ENCODE data around the gene KATNB1.
"Not testable (repeated sequence)": the region's sequence is repeated elsewhere in the genome, so short reads cannot be mapped to it uniquely, and the experiment has no call there.

The KATNB1 gene

DNA sequence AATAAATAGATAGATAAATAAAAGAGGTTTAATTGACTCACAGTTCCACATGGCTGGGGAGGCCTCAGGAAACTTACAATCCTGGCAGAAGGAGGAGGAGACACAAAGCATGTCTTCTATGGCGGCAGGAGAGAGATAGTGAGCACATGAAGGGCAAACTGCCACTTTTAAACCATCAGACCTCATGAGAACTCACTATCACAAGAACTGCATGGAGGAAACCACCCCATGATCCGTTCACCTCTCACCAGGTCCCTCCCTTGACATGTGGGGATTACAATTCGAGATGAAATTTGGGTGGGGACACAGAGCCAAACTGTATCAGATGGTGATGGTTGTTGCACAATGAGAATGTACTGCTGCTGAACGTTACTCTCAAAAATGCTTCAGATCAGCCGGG is 44.3 kb downstream of the KATNB1 start:
- DNase-seq = not testable (repeated sequence)

DNA sequence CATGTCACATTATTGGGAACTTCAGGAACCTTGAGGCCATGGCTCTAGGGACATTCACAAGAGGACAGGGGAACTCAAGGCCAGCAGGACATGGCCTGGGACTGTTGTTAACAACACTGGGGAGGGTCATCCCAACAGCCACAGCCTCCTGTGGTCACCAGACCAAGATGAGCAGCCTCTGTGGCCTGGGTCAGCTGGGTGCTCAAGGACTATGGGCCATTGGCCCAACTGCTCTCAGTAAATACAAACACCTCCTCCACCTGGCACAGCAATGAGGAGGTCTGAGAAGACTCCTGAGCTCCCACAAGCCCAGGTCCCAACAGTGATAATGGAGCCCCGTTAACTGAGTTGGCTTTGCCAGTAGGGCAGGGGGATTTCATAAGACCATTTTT is 45.8 kb downstream of the KATNB1 start:
- no peak for DNase-seq

DNA sequence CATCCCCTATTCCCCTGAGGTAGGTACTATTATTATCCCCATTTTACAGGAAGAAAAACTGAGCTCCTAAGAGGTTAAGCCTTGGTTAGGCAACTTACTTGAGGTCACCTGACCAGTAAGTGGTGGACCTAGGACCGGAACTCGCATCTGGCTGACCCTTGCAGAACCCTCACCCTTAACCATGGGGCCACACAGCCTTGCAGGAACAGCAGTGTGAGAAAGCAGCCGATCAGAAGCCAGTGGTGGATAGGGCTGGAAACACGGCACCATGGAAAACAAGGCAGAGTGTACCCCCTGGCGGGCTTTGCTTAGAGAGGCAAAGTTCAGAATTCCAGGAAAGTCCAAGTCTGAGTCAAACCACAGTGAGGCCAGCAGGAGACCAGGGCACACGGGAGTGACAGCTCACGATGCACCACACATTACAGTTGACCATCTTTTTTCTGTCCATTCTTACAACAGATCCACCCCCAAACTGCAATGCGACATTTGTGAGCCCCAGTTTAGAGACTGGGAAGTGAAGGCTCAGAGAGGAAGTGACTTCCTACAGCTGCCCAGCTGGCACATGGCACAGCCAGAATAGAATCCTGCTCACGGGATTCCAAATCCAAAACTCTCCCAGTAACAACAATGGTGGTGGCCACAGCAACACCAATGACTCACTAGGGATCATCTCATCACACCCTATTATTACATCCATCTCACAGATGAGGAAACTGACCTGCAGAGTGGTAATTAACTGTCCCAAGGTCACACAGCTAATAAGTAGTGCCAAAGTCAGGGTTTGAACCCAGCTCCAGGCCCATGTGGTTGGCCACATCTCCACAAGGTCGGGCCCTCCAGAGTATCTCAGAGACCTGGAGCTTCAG is 46.4 kb downstream of the KATNB1 start:
- DNase-seq = no peak

DNA sequence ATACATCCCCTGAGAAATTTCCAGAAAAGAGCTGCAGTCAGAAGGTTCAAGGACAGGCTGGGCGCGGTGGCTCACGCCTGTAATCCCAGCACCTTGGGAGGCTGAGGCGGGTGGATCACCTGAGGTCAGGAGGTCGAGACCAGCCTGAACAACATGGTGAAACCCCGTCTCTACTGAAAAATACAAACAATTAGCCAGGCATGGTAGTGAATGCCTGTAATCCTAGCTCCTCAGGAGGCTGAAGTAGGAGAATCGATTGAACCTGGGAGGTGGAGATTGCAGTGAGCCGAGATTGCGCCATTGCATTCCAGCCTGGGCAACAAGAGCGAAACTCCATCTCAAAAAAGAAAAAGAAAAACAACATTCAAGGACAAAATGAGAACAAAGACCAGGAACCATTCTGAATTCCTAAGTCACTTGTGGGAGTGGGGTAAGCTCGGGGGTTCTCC is 47.1 kb downstream of the KATNB1 start:
- DNase-seq = not testable (repeated sequence)

DNA sequence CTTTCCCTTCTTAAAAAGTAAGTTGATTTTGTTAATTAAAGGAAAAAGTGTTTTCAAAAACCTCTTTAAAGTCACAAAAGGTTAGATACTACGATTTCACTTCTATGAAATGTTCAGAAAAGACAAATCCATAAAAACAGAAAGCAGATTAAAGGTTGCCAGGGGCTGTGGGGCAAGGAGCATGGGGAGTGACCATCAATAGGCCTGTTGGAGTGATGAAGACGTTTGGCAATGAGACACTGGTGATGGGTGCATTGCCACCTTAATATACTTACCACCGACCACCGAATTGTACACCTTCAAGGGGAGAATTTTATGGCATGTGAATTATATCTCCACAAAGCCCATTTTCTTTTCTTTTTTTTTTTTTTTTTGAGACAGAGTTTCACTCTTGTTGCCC is 47.5 kb downstream of the KATNB1 start:
- DNase-seq = no peak

DNA sequence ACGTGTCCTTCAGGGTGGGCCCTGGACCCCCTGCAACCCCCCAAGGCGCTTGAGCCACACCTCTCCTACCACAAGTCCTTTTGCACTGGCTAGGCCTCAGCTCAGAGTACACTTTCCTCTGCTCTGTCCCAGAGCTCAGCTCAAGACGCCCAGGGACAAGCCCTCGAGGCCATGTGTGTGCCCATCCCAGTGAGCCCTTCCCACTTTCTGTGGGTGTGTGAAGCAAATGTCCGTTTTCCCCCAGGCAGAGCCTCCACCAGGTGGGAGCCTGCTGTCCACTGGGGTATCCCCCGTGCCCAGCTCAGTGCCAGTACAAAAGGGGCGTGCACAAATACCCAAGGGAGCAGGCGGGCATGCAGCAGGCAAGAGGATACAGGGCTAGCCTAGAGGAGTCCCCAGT is 48.3 kb downstream of the KATNB1 start:
- no peak for DNase-seq

DNA sequence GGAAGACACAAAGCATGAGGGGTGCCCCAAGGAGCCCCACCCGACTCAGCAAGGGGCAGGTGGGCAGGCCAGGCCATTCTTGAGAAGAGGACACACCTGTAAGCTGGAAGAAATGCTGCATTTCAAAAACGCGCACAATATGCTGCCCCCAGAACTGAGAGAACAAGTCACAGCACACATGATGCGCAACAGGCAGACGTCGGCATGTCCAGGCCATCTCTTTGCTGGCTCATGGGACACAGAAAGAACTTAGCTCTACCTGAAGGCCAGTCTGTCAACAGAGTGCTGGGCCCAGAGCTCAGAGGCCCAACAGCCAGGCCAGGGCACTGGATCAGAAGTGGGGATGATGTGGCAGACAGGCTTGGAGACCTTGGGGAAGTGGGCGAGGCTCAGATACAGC is 48.8 kb downstream of the KATNB1 start:
- DNase-seq = no peak

DNA sequence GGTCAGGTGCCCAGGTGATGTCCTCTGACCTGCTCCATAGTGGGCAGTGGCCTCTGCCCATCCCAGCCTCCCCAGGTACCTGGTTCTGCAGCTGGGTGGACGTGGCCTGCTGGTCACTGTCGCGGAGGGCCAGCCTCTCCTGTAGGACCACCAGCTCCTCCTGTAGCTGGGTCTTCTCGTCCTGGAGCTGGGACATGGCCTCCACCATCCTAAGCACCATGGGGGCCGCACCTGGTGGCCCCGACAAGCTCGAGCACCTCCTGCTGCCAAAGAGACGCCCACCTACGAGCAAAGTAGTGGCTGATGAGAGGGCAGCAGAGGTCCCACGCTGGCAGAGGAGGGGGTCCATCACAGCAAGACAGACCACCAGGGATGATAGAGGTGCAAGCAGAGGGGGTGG is 49.8 kb downstream of the KATNB1 start:
- no peak for DNase-seq

DNA sequence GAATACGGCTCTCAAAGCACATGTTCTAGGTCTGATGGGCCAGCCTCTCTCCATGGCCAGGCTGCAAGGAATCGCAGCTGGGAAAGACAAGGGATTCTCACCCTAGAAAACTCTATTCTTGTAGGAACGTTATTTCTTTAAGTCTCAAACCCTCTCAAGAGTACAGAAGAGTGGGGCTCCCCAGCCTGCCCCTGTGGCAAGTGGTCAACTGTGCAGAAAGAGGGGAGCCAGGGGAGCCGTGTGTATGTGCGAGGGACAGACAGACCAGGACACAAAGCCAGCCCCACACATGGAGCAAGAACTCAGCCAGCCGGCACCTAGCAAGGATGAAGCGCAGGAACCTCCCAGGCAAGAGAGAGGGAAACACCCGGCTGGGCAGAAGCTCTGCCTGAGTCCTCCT is 50.4 kb downstream of the KATNB1 start:
- no peak for DNase-seq

DNA sequence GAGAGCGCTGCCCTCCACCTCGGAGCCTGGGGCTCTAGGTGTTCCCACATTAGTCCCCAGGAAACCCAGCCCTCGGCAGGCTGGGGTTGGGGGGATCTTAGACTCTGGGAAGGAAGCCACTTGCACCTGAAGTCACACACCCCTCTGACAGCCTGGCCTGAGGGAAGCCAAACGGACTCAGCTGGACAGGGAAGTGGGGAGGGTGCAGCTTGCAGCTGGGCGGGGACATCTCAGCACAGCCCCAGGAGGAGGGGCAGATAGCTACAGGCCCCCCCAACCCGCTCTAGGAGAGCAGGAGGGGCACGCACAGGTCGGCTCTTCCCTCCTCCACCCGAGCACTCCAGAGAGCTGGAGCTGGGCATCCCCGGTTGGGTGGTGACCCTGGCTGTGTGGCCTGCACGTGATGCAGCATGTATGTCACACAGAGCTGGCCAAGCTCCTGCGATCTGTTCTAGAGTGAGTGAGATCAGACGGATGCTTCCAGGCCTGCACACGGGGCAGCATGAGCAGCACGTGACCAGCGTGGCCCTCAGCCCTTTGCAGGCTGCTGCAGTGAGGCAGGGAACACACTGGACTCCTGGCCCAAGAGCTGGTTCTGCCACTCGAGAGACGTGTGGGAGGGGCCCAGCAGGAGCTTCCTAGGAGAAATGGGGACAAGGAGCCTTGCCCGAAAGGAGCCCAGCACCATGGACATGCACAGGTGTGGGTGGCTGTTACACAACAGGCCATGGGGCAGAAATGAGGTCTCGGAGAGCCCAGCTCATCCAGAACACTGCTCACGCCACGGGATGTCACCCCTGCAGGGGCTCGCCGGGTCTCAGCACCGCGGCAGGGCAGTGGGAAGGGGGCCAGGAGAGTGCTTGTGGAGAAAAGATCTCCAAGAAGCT is 51.3 kb downstream of the KATNB1 start:
- no peak for DNase-seq

DNA sequence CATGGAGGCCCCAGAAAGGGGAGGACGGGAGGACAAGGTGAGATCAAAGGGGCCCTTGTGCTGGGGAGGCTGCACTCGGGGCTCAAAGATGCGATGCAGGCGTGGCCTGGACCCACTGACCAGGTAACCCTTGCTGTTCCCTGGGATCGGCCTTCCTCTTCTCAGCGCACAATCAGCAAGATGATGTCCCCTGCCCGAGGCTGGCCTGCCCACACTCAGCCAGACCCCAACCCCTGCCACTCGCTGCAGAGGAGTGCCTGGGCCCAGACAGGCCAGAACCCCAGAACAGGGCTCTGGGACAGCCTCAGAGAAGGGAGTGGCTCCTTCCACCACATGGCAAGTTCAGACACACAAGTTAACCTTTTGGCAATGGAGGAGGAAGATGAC is 51.9 kb downstream of the KATNB1 start:
- DNase-seq = no peak

DNA sequence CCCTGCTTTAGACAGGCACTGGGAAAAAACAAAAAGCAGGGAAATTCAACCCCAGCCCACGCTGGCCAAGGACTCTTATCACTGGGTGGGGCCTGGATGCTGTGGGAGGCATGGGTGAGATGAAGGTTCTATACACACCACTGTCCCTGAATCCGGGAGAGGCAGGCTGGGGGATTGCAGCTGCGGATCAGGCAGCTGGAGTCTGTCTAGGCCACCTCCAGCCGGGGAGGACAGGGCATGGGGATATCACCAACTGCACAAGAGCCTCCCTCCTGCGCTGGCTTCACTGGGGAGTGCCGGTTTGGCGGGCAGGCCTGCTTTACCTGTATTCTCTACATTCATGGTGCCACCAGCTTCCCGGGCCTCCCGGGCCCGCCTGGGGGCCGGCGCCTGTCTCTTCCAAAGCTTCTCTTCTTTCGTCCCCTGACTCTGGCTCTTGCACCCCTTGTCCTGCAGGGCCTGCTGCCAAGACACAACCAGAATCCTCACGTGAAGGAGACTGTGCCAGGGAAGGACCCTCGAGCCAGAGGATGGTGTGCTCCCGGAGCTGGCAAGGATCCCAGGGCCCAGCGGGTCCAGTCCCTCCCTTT is 52.8 kb downstream of the KATNB1 start:
- no peak for DNase-seq

DNA sequence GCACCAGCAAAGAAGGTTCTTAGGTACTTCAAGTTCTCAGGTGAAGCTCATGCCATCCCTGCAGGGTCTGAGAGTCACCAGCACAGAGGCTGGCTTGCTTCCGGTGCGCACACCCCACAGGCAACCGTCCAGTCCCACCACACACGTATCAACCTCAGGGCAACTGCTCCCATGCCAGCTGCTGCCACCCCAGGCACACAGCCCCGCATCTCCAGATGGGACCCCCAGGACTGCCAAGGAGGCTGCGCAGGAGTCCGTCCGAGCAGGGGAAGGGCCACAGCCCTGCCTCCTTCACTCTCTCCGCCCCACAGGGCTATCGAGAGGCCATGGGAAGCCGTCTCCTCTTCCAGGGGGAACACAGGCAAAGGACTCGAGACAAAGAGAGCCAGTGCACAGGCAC is 53.4 kb downstream of the KATNB1 start:
- DNase-seq = no peak

DNA sequence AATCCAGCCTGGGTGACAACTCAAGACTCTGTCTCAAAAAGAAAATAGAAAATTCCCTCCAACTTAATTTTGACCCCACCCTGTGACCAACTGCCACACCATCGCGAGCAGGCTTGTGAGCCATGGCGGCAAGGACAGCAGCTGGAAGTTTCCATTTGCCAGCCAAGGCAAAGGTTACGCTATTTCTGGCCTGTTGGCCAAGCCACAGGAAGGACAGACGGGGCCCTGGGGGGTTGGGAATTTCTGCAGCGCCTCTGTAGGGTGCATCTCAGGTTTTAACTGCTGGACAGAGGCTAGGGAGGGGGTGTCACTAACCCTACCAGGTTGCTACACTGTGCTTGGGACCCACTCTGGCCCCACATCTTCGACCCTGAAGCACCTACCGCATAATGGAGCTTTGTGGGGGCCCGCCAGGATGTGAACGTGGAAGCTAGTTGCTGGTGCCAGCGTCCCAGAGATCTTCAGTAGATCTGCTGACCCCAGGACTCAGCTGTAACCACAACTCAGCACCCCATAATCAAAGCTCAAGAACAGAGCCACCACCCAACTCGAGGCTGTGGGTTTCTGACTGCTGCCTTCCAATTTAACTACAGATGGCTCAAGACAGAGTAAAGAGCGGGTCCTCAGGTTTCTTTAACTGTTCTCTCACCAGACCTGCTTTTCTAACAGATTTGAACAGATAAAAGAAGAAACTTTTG is 55.8 kb downstream of the KATNB1 start:
- no peak for DNase-seq

DNA sequence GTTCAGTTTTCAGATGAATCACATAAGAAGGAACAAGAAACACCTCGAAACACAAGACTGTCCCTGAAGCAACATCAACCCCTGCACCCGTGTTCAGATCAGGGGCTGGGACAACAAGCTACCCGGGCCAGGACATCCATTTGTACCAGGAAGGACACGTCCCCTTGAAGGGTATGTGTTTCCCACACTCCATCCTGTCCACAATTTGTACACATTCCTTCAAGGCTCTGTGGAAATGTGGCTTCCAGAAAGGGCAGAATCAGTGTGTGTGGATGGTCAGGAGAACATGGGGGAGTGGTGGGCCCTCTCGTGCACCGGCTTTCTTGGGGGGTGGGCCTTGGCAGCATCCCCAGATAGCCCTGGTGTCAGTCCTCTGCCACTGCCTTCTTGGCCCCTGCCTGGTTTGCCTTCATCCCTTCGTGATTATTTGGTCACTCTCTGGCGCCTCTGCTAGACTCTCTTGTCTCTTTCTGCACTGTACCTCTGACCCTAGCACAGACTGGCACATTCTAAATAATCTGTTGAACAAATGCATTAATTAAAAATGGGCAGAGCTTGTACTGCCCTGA is 56.4 kb downstream of the KATNB1 start:
- no peak for DNase-seq

DNA sequence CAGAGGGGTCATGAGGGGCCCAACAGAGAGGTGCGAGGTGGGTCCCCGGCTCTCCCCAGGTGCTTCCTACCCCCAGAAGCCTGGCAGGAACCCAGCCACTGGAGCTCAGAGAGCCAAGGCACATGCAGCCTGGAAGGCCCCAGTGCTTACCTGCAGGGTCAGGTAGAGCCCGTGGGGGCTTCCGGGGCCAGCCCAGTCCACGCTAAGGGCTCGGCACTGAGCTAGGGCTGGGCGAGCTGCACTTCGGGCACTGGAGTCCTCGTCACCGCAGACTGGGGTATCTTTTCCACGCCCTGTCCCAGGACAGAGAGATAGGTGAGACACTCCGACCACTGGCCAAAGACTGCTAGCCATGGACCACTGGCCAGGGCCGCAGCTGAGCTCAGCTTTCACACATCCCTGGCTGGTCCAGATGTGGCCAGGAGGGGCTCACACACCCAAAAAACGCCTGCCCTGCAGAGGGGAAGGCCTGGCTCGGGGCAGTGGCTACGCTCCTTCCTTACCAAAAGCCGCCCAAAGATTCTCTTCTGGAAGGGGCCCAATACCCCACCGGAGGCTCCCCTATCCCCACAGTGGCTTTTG is 59.4 kb downstream of the KATNB1 start:
- DNase-seq = no peak

DNA sequence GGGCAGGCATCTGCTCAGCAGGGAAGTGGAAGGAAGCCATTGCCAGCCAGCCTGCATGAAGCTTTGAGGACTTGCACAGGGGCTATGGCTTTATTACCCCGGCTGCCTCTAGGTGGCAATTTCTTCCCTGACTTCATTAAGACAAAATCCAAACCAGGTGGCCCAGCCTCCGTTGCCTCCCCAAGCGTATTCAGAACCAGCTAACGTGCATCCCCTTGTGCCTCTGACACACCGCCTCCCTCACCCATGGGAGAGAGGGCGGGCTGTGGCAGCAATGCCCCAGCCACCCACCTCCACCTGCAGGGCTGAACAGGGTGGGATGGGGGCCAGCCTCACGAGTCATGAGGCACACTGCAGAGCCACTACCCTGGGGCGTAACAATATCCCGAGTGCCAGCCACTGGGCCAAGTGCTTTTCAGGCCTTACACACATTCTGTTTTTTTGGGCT is 59.9 kb downstream of the KATNB1 start:
- peak; percentile 50 for DNase-seq

DNA sequence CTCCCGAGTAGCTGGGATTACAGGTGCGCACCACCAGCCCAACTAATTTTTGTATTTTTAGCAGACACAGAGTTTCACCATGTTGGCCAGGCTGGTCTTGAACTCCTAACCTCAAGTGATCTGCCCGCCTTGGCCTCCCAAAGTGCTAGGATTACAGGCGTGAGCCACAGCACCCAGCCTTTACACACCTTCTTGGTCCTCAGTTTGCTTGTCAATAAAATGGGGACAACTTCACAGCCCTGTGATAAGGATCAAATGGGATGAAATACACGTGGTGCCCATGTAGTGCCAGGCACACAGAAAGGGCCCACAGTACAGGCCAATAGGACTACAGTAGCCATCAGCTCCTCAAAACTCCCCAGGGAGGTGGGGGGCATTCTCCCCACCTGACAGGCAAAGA is 60.4 kb downstream of the KATNB1 start:
- not testable (repeated sequence) for DNase-seq

DNA sequence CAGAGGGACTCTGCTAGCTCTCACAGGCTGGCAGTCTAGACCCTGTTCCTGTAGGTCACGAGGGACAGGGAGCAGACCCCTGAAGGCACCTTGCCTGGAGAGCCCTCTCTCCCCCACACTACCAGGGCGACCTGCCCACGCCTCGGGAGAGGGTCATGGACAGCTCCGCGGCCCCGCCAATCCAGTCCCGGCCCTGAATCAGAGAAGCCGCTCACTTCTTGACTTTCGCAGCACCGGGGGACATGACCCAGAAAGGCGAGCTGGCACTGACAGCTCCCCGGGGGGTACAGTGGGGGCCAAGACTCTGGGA is 61.6 kb downstream of the KATNB1 start:
- DNase-seq = no peak

DNA sequence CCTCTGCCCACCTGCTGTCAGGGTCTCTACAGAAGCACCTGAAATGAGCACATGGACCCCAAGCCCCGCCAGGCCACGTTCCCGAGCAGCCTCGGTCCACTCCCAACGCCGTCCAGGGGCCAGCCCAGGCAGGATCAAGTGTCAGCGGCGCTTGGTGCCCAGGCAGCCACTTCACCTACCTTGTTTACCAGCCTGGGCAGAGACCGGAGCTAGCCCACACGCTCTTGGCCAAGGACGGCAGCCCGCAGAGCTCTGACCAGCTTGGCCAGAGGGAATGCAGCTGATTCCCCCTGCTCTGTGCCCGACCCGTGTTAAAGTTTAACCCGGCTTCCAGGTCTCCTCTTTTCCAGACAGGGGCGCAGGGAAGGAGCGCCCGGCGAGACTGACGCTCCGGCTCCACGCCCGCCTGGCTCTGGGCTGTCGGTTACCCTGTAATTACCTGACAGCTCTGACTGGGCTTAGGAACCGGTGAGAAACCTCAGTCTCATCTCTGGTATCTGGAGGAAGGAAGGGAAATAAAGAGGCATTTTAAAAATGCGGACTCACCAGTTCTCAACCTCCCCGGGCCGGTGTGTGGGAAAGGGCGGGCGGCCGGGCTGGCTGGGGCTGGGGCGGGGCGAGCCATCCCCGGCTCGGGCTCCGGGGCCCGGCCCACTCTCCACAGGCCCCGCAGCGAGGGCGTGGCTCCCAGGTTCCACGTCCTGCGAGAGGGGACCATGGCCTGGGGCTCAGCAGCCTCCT is 62.1 kb downstream of the KATNB1 start:
- no peak for DNase-seq

DNA sequence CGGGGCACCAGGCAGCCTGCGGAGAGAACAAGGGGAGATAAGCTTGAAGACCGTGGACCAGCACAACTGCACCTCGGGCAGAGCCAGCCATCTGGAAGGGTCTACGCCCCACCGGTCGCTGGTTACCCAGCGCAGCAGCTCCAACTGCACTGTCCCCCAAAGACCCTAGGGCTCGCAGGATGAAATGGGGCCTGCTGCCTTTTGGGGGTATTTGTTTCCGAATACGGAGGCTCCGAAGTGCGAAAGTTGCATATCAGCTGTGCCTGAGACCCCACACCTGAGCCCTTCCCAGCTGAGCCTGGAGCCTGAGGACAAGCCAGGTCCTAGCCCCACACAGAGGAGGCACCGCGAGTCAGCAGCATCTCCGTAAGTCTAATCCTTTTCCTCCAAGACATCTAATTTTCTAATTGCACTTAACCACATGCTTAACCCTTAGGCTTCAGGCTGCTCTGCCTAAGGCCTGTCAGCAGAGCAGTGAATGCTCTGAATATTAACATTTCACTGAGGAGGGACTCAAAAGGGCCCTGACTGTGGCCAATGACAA is 62.8 kb downstream of the KATNB1 start:
- DNase-seq = no peak

All from stimulated activated CD8-positive, alpha-beta memory T cell treated with anti-CD3 and anti-CD28 coated beads, Interleukin-4, amount 100 ng/mL, for 48 hours (primary cell).